ENCODE measurements around the gene BTRC.

DNA sequence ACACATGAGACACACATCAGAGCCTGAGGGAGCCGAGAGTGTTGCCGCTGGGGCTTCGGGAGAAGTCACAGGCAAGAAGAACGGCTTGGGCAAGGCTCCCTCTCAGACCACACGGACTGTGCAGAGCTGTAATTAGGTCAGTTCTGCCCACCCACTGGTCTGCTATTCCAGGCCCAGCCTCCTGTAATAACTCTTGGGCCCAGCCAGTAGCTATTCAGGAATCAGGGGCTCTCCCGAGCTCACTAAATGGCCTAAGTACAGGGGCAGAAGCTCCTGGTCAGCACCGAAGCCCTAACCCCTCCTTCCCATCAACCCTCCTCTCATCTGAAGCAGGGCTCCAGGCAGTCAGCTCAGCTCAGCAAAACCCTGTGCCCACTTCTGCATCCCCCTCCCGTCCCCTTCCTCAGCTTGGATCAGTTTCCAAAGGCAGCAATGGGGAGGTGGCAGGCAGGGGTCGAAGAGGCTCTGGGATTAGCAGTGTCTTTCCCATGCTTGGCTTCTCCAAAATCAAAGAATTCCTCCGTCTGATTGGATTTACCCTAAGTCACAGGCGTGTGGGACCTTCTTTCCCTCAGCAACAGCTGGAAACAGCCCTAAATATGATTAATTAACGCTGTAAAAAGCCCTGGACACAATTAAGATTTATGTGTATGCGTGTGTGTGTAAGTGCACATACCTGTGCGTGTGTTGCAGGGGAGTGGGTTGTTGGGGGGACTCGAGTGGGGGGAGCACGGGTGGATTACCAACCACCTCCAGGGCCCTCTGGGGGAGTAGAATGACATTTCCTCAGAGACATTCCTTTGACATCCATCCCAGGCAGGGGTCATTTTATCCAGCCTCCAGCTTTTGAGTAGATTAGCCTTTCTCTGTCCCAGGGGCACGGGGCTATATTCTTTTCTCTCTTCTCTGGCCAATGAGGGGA lies 48.4 kb upstream of the BTRC start:
- TF ChIP-seq, protein P1, sequence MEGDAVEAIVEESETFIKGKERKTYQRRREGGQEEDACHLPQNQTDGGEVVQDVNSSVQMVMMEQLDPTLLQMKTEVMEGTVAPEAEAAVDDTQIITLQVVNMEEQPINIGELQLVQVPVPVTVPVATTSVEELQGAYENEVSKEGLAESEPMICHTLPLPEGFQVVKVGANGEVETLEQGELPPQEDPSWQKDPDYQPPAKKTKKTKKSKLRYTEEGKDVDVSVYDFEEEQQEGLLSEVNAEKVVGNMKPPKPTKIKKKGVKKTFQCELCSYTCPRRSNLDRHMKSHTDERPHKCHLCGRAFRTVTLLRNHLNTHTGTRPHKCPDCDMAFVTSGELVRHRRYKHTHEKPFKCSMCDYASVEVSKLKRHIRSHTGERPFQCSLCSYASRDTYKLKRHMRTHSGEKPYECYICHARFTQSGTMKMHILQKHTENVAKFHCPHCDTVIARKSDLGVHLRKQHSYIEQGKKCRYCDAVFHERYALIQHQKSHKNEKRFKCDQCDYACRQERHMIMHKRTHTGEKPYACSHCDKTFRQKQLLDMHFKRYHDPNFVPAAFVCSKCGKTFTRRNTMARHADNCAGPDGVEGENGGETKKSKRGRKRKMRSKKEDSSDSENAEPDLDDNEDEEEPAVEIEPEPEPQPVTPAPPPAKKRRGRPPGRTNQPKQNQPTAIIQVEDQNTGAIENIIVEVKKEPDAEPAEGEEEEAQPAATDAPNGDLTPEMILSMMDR (IDR thresholded peaks at IDR 0.05): no peak
- no peak for TF ChIP-seq POLR2A (IDR thresholded peaks at IDR 0.05)

Data from lower leg skin (tissue), 3 donors.